Memory B cell (primary cell): ENCODE measurements around the gene SRPK1.
A peak's percentile ranks its signal among the peaks of the same experiment; 100 is the strongest.

Source experiments
- ATAC-seq: fragments of 150-1000 bp; cut with Tn5 transposase; 2 replicates; pipeline ENCODE4 v1.10.0; 2021; ENCODE audit warnings: low read depth, mild to moderate bottlenecking, moderate library complexity
- DNase-seq, 2 donors: peaks; one replicate each; pipeline ENCODE4 v3.0.0; 2022; ENCODE audit warnings: low spot score in 2 of 2
- H3K27ac Mint-ChIP-seq: one replicate; pipeline ENCODE4 v1.8.0; 2022; ENCODE audit warnings: mild to moderate bottlenecking, moderate library complexity, mixed read lengths
- H3K27me3 Mint-ChIP-seq: one replicate; pipeline ENCODE4 v1.8.0; 2022; ENCODE audit warnings: mixed read lengths
- H3K36me3 Mint-ChIP-seq: one replicate; pipeline ENCODE4 v1.8.0; 2022; ENCODE audit warnings: mild to moderate bottlenecking, mixed read lengths
- H3K4me1 Mint-ChIP-seq: one replicate; pipeline ENCODE4 v1.8.0; 2022; ENCODE audit warnings: mixed read lengths
- H3K4me3 Mint-ChIP-seq: one replicate; pipeline ENCODE4 v1.8.0; 2022; ENCODE audit warnings: mild to moderate bottlenecking, moderate library complexity, mixed read lengths
- H3K9me3 Mint-ChIP-seq: one replicate; pipeline ENCODE4 v1.8.0; 2022; ENCODE audit warnings: mixed read lengths

SRPK1 gene

DNA sequence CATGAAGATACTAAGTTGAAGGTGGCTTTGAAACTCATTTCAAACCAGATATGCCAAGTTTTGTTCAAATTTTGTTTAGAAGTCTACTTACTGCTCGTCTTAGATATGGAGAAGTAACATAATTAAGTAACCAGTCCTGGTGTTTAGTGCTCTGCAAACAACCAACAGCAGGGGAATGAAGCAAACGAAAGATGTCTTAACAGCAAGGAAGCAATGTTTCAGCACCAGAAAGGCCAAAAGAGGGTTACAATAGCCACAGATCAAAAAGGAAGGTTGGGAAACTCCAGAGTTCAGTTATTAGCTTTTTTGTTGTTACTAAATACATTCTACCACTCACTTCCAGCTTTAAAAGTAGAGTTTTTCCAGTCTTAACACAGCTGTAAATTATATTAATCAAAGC lies 70.7 kb downstream of the SRPK1 start:
- DNase-seq (no peak), ATAC-seq (no peak)
- Mint-ChIP-seq H3K4me3 (no peak overlapping the region), H3K4me1 (no peaks in the 10 kb centered on the region), H3K27ac (peak overlapping the region; percentile 10), H3K27me3 (no peaks in the 10 kb centered on the region), H3K36me3 (peaks cover 46% of the 10 kb centered on the region), H3K9me3 (no peaks in the 10 kb centered on the region)

DNA sequence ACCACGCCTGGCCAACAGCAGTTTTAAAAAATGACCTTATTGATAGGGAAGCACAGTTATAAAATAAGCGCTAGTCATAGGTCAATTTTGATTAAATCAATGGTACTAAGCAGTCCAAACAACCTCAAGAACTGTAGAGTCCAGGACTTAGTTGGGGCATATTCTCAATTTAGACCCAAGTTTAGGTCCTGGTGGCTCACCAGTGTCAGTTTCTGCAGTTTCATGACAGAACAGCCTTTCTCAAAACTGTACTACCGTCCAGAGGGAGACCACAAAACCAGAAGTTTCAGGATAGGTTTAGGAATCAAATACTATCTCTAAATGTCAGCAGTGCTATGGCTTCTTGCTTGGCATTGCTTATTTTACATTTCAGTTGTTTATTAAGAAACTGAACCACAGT lies 76.6 kb downstream of the SRPK1 start:
- H3K27me3 Mint-ChIP-seq: no peaks in the 10 kb centered on the region
- DNase-seq: no peak
- ATAC-seq: no peak
- H3K27ac Mint-ChIP-seq: no peak overlapping the region
- no peaks in the 10 kb centered on the region for H3K4me1 Mint-ChIP-seq
- H3K36me3 Mint-ChIP-seq: peaks cover 24% of the 10 kb centered on the region
- no peak overlapping the region for H3K4me3 Mint-ChIP-seq
- H3K9me3 Mint-ChIP-seq: no peaks in the 10 kb centered on the region

- no peaks in the 10 kb centered on the region for H3K9me3 Mint-ChIP-seq
- H3K27me3 Mint-ChIP-seq: no peaks in the 10 kb centered on the region
- peaks cover 15% of the 10 kb centered on the region for H3K36me3 Mint-ChIP-seq
- no peak overlapping the region for H3K27ac Mint-ChIP-seq
- no peaks in the 10 kb centered on the region for H3K4me1 Mint-ChIP-seq
- no peak for DNase-seq
- no peak overlapping the region for H3K4me3 Mint-ChIP-seq
- no peak for ATAC-seq
Observed at GRCh38 chr6:35842381-35842780, 78.5 kb downstream of the SRPK1 start.

DNA sequence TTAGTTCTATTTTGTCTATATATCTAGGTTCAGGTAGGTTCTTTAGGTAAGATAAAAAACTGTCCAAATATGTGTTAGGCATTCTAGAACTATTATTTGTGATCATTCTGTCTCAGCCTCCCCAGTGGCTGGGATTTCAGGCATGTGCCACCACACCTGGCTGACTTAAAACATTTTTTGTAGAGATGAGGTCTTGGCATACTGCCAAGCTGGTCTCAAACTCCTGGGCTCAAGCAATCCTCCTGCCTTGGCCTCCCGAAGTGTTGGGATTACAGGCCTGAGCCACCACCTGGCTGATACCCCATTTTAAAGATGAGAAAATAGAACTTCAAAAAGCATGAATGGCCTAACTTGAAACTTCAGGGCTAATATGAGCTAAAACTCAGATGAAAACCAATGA lies 81.9 kb downstream of the SRPK1 start:
- Mint-ChIP-seq H3K9me3 (no peaks in the 10 kb centered on the region), H3K36me3 (peaks cover 14% of the 10 kb centered on the region), H3K4me3 (no peak overlapping the region), H3K27ac (no peak overlapping the region), H3K27me3 (no peaks in the 10 kb centered on the region), H3K4me1 (no peaks in the 10 kb centered on the region)
- ATAC-seq (no peak), DNase-seq (no peak)

DNA sequence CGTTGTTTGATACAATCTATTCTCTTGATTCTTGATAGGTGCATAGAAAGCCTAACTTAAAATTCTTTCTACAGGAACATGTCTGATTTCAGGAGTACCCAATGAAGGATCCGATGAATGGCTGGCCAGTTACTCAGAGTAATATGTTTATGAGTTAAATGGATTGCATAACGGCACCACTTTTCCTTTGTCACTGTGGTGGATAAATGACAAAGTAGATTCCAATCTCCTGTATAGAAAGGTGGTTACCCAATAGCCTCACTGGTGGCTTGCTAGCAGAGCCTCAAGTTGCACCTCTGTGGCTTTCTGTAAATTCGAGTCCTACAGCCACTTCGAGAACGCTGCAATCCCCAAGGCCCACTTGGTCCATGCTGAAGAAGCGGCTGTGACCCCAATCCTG lies 87.4 kb downstream of the SRPK1 start:
- no peak overlapping the region for H3K4me3 Mint-ChIP-seq
- ATAC-seq: no peak
- H3K36me3 Mint-ChIP-seq: peaks cover 18% of the 10 kb centered on the region
- no peak overlapping the region for H3K27ac Mint-ChIP-seq
- H3K9me3 Mint-ChIP-seq: no peaks in the 10 kb centered on the region
- no peaks in the 10 kb centered on the region for H3K4me1 Mint-ChIP-seq
- DNase-seq: no peak
- no peaks in the 10 kb centered on the region for H3K27me3 Mint-ChIP-seq

GRCh38 chr6:35831257-35832007 lies 89.5 kb downstream of the SRPK1 start:
- Mint-ChIP-seq H3K36me3 (peaks cover 14% of the 10 kb centered on the region), H3K27me3 (peaks cover 1% of the 10 kb centered on the region), H3K4me1 (no peaks in the 10 kb centered on the region), H3K9me3 (no peaks in the 10 kb centered on the region), H3K27ac (no peak overlapping the region), H3K4me3 (no peak overlapping the region)
- DNase-seq (no peak), ATAC-seq (no peak)

DNA sequence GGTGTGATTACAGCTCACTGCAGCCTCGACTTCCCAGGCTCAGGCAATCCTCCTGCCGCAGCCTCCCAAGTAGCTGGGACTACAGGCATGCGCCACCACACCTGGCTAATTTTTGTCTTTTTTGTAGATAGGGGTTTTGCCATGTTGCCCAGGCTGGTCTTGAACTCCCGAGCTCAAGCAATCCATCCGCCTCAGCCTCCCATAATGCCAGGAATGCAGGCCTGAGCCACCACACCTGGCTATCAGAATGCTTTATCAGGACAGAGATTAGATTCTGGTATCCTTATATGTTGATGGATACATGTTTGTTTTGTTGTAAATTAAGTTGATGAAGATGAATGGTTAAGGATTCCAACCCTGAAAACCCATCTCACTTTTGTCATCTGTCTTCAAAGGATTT lies 91.6 kb downstream of the SRPK1 start:
- H3K4me1 Mint-ChIP-seq: no peaks in the 10 kb centered on the region
- H3K27me3 Mint-ChIP-seq: peaks cover 1% of the 10 kb centered on the region
- H3K36me3 Mint-ChIP-seq: peaks cover 7% of the 10 kb centered on the region
- no peaks in the 10 kb centered on the region for H3K9me3 Mint-ChIP-seq
- ATAC-seq (no peak), DNase-seq (no peak)
- no peak overlapping the region for H3K4me3 Mint-ChIP-seq
- H3K27ac Mint-ChIP-seq: no peak overlapping the region

DNA sequence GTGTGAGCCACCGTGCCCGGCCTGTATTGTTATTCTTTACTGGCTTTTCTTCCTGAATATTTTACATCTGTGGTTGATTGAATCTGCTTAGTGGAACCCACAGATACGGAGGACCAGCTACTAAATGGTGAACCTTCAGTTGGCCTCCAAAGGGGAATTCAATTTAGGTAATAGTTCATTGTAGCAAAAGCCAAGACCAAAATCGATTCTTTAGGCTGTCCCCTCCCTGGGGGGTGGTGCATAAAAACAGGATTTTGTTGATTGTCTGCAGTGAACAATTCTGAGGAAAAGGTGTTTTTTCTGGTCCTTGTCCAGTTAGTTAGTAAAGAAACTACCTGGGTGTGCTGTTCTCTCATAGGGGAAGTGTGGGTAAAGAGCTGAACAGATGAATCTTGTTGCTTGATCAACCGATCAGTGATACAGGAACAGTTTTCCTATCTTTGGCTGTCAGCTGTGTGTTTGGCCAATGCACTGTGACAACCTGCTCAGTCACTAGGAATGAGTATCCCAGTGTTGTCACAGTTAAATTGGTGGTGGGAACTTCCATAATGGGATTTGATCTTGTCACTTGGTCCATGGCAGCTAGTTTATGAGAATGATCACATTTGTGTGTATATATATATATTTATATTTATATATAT lies 96.2 kb downstream of the SRPK1 start:
- Mint-ChIP-seq H3K4me3 (no peak overlapping the region), H3K27me3 (peaks cover 1% of the 10 kb centered on the region), H3K4me1 (peaks cover 2% of the 10 kb centered on the region), H3K36me3 (no peaks in the 10 kb centered on the region), H3K9me3 (no peaks in the 10 kb centered on the region), H3K27ac (no peak overlapping the region)
- no peak for ATAC-seq
- DNase-seq: no peak

DNA sequence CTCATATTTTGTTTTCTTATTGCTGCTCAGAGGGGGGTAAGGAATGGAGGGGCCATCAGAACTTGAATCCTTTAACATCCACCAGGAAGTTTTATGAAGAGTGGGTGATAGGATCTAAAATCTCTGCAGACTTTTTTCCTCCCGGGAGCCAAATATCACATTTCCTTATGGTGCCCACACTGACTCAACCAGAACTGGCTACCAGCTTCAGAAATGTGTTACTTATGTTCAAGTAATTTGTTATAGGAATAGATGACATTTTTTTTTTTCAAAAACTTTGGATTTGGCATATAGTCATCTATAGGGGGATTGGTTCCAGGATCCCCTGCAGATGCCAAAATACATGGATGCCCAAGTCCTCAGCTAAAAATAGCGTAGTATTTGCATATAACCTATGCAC lies 97.3 kb downstream of the SRPK1 start:
- H3K36me3 Mint-ChIP-seq: no peaks in the 10 kb centered on the region
- no peak overlapping the region for H3K27ac Mint-ChIP-seq
- peaks cover 5% of the 10 kb centered on the region for H3K27me3 Mint-ChIP-seq
- H3K4me1 Mint-ChIP-seq: peaks cover 2% of the 10 kb centered on the region
- DNase-seq: no peak
- H3K4me3 Mint-ChIP-seq: no peak overlapping the region
- ATAC-seq: no peak
- no peaks in the 10 kb centered on the region for H3K9me3 Mint-ChIP-seq

DNA sequence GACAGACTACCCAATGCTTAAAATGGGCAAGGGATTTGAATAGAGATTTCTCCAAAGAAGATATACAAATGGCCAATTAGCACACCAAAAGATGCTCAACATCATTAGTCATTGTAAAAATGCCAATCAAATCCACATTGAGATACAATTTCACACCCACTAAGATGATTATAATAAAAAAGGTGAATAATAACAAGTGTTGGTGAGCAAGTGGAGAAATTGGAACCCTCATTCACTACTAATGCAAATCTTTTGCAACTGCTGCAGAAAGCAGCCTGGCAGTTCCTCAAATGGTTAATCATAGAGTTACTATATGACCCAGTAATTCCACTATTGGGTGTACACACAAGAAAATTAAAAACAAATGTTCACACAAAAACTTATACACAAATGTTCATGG lies 103.4 kb downstream of the SRPK1 start:
- peaks cover 2% of the 10 kb centered on the region for H3K4me1 Mint-ChIP-seq
- ATAC-seq: no peak
- H3K9me3 Mint-ChIP-seq: peaks cover 2% of the 10 kb centered on the region
- no peaks in the 10 kb centered on the region for H3K36me3 Mint-ChIP-seq
- no peak overlapping the region for H3K4me3 Mint-ChIP-seq
- H3K27me3 Mint-ChIP-seq: peaks cover 4% of the 10 kb centered on the region
- H3K27ac Mint-ChIP-seq: no peak overlapping the region
- no peak for DNase-seq

- Mint-ChIP-seq H3K27me3 (peaks cover 10% of the 10 kb centered on the region), H3K9me3 (no peaks in the 10 kb centered on the region), H3K4me1 (peaks cover 4% of the 10 kb centered on the region), H3K27ac (no peak overlapping the region), H3K4me3 (no peak overlapping the region), H3K36me3 (no peaks in the 10 kb centered on the region)
- ATAC-seq (no peak), DNase-seq (no peak)
Observed at GRCh38 chr6:35811699-35811995, 109.3 kb downstream of the SRPK1 start.

GRCh38 chr6:35810971-35811698 lies 109.8 kb downstream of the SRPK1 start:
- no peak overlapping the region for H3K27ac Mint-ChIP-seq
- no peaks in the 10 kb centered on the region for H3K9me3 Mint-ChIP-seq
- peaks cover 4% of the 10 kb centered on the region for H3K4me1 Mint-ChIP-seq
- H3K4me3 Mint-ChIP-seq: no peak overlapping the region
- peaks cover 13% of the 10 kb centered on the region for H3K27me3 Mint-ChIP-seq
- no peak for ATAC-seq
- DNase-seq: no peak
- H3K36me3 Mint-ChIP-seq: no peaks in the 10 kb centered on the region

DNA sequence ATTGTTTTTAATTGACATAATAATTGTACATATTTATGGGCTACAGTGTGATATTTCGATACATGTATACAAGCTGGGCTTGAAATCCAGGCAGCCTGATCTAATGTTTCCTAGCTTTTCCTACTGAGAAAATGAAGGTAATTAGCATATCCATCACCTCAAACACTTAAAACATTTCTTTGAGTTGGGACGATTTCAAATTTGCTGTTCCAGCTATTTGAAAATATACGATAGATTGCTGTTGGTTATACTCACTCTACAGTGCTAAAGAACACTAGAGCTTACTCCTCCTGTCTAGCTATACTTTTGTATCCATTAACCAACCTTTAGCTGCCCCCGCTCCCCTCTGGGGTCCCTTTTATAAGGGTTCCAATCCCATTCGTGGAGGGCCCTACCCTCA lies 111.1 kb downstream of the SRPK1 start:
- Mint-ChIP-seq H3K36me3 (no peaks in the 10 kb centered on the region), H3K27me3 (peaks cover 19% of the 10 kb centered on the region), H3K9me3 (peaks cover under 1% of the 10 kb centered on the region), H3K4me3 (no peak overlapping the region), H3K27ac (no peak overlapping the region), H3K4me1 (peaks cover 8% of the 10 kb centered on the region)
- DNase-seq (no peak), ATAC-seq (no peak)

DNA sequence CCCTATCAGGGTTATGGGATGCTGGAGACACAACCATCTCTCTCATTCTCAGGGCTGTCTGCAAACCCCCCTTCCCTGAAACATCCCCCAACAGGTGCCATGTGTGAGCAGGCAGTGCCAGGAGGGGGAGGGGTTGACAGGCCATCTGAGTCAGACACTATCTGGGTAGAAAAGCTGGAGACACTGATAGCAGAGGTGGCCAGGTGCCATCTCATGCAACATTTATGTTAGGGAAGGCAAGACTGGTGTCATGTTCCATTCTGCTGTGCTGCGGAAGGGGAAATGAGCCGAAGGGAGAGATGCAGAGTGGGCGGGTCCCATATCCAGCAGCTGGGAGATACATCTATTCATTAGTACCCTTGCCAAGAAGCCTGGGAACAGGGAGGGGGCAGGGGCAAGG lies 112.2 kb downstream of the SRPK1 start:
- H3K4me3 Mint-ChIP-seq: no peak overlapping the region
- ATAC-seq (no peak), DNase-seq (no peak)
- H3K27ac Mint-ChIP-seq: no peak overlapping the region
- H3K36me3 Mint-ChIP-seq: no peaks in the 10 kb centered on the region
- H3K9me3 Mint-ChIP-seq: peaks cover 1% of the 10 kb centered on the region
- peaks cover 20% of the 10 kb centered on the region for H3K27me3 Mint-ChIP-seq
- H3K4me1 Mint-ChIP-seq: peaks cover 10% of the 10 kb centered on the region
